SU-DHL-6 (cell line): Measurements from ENCODE around the gene SQOR.
A peak's percentile ranks its signal among the peaks of the same experiment; 100 is the strongest.

Experiments used
- H2AFZ ChIP-seq: fragments of 200-600 bp; sonication (generic); 2 replicates; pipeline ENCODE4 v1.6.1; 2014; ENCODE audit warnings: low read depth, mild to moderate bottlenecking, moderate library complexity, mixed read lengths, antibody characterized with exemption, low read length; ENCODE audit not compliant: severe bottlenecking
- H3F3A ChIP-seq: fragments of 200-600 bp; shearing (Covaris generic); 2 replicates; pipeline ENCODE4 v1.6.0; 2016; ENCODE audit warnings: antibody characterized with exemption, mild to moderate bottlenecking; ENCODE audit not compliant: insufficient read depth
- H3K27ac ChIP-seq: fragments of 200-600 bp; sonication (generic); 2 replicates; pipeline ENCODE4 v1.5.1; 2016; ENCODE audit warnings: low read depth, mild to moderate bottlenecking, low read length, moderate library complexity, mixed read lengths
- H3K27me3 ChIP-seq: fragments of 200-600 bp; sonication (generic), shearing (Covaris generic); 2 replicates; pipeline ENCODE4 v1.6.0; 2014; ENCODE audit warnings: mild to moderate bottlenecking, low read length
- H3K36me3 ChIP-seq: fragments of 200-600 bp; sonication (generic); 2 replicates; pipeline ENCODE4 v1.6.1; 2014; ENCODE audit warnings: mild to moderate bottlenecking, low read length, mixed read lengths
- H3K4me2 ChIP-seq: fragments of 300-600, 200-600 bp; shearing (Covaris generic), sonication (generic); 2 replicates; pipeline ENCODE4 v1.6.0; 2014; ENCODE audit warnings: low read length, low read depth, mild to moderate bottlenecking; ENCODE audit not compliant: poor library complexity, severe bottlenecking
- H3K4me3 ChIP-seq: fragments of 200-600 bp; sonication (generic); 2 replicates; pipeline ENCODE4 v1.5.1; 2014; ENCODE audit warnings: antibody characterized with exemption, low read length, mild to moderate bottlenecking, mixed read lengths; ENCODE audit not compliant: insufficient read depth, poor library complexity, severe bottlenecking
- H3K79me2 ChIP-seq: fragments of 200-600 bp; sonication (generic); 2 replicates; pipeline ENCODE4 v1.6.1; 2014; ENCODE audit warnings: mild to moderate bottlenecking, low read length, moderate library complexity; ENCODE audit not compliant: insufficient read depth
- H3K9ac ChIP-seq: fragments of 200-600 bp; sonication (generic); 2 replicates; pipeline ENCODE4 v1.7.0; 2014; ENCODE audit warnings: mild to moderate bottlenecking, low read length
- H3K9me2 ChIP-seq: fragments of 200-600 bp; sonication (generic); replicated peaks from 2 replicates; pipeline ENCODE4 v1.6.1; 2014; ENCODE audit warnings: low read length; ENCODE audit not compliant: insufficient read depth
- H3K9me3 ChIP-seq: fragments of 200-600 bp; sonication (generic); 2 replicates; pipeline ENCODE4 v1.6.1; 2014; ENCODE audit warnings: low read length, mixed read lengths; ENCODE audit not compliant: insufficient read depth
- H4K20me1 ChIP-seq: fragments of 200-600 bp; sonication (generic); 2 replicates; pipeline ENCODE4 v1.6.1; 2014; ENCODE audit warnings: low read depth, mild to moderate bottlenecking, antibody characterized with exemption, low read length, moderate library complexity, mixed read lengths
- EZH2phosphoT487 ChIP-seq: fragments of 200-600 bp; sonication (generic), shearing (Covaris generic); conservative IDR thresholded peaks from 2 replicates; pipeline ENCODE4 v1.6.1; 2018; ENCODE audit warnings: mild to moderate bottlenecking, antibody characterized with exemption, low read length, moderate library complexity, mixed read lengths
- TF ChIP-seq, protein P1 (sequence below): fragments of 200-600 bp; sonication (generic); IDR thresholded peaks from one replicate; pipeline ENCODE4 v1.5.1; 2017; ENCODE audit warnings: antibody characterized with exemption, mild to moderate bottlenecking, low read length, moderate library complexity; ENCODE audit not compliant: insufficient read depth, poor library complexity, severe bottlenecking

SQOR gene

DNA sequence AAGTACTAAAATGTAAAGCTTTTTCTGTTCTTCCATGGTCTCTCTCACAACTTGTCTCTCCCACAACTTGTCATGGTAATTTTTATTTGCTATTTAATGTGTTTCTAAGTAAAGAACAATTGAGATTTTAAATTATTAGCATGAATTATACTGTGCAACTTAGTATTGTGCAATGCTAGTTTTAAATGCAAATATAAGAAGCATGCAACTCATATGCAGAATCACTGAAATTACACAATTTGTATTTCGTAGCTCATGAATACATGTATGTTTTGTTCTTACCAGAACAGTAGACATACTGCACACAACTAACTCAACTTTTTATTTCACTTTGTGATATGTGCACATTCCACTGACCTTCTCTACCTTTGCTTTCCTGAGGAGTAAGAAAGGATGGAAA, 96.5 kb downstream of the SQOR start:
- Histone ChIP-seq H3K27me3 (no peaks in the 10 kb centered on the region), H2AFZ (no peak overlapping the region), H3K4me3 (no peak overlapping the region), H3K79me2 (no peaks in the 10 kb centered on the region), H3K36me3 (no peaks in the 10 kb centered on the region), H3K9me3 (no peaks in the 10 kb centered on the region), H3K4me2 (no peak overlapping the region), H3F3A (no peaks in the 10 kb centered on the region), H3K27ac (no peak overlapping the region), H4K20me1 (no peaks in the 10 kb centered on the region), H3K9ac (no peak overlapping the region), H3K9me2 (no peaks in the 10 kb centered on the region)
- no peak for TF ChIP-seq EZH2phosphoT487
- TF ChIP-seq, protein P1, sequence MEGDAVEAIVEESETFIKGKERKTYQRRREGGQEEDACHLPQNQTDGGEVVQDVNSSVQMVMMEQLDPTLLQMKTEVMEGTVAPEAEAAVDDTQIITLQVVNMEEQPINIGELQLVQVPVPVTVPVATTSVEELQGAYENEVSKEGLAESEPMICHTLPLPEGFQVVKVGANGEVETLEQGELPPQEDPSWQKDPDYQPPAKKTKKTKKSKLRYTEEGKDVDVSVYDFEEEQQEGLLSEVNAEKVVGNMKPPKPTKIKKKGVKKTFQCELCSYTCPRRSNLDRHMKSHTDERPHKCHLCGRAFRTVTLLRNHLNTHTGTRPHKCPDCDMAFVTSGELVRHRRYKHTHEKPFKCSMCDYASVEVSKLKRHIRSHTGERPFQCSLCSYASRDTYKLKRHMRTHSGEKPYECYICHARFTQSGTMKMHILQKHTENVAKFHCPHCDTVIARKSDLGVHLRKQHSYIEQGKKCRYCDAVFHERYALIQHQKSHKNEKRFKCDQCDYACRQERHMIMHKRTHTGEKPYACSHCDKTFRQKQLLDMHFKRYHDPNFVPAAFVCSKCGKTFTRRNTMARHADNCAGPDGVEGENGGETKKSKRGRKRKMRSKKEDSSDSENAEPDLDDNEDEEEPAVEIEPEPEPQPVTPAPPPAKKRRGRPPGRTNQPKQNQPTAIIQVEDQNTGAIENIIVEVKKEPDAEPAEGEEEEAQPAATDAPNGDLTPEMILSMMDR, result no peak

DNA sequence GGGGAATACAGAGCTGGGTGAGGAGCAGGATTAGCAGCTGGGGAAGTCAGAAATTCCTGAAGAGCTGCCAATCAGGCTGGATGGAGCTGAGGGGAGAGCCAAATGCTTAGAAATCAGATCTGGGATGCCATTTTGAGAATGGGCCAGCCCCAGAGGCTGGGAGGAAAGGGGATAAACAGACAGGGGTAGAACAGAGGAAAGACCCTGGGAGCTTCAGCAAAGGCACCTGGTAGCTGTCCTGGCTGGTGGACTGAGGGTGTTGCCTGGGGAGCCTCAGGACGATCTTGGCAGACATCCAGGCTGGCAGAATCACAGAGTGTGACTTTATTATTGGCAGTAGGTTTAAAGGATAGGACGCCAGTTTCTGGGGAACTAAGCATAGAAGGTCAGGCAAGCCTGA, 97.8 kb downstream of the SQOR start:
- Histone ChIP-seq H3K27ac (no peak overlapping the region), H3K27me3 (no peaks in the 10 kb centered on the region), H3K79me2 (no peaks in the 10 kb centered on the region), H3F3A (no peaks in the 10 kb centered on the region), H3K36me3 (no peaks in the 10 kb centered on the region), H3K4me3 (no peak overlapping the region), H4K20me1 (no peaks in the 10 kb centered on the region), H3K9ac (no peak overlapping the region), H2AFZ (no peak overlapping the region), H3K4me2 (no peak overlapping the region), H3K9me2 (no peaks in the 10 kb centered on the region), H3K9me3 (no peaks in the 10 kb centered on the region)
- TF ChIP-seq, protein P1, result no peak
- TF ChIP-seq EZH2phosphoT487, result no peak

DNA sequence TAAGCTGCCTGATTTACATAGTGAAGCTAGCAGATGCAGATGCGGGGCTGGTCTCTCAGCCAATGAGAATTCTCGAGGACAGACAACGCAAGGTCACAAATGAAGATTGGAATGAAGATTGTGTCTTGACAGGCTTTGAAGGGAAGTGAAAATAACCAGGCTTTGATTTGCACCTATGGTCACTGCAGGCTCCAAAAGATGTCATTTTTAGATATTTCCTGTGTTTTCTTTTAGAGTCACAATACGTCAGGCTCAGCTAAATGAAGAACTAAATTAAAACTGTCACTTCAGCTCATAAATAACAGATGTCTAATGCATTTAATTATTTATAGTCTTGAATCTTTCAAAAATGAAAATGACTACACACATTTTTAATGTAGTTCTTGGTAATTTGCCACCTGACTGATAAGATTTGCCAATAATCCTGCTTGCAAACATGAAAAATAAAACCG, 99.5 kb downstream of the SQOR start:
- Histone ChIP-seq H3K9ac (no peak overlapping the region), H3K27ac (no peak overlapping the region), H3K27me3 (no peaks in the 10 kb centered on the region), H3K9me3 (no peaks in the 10 kb centered on the region), H3K36me3 (no peaks in the 10 kb centered on the region), H3K9me2 (no peaks in the 10 kb centered on the region), H3K4me3 (no peak overlapping the region), H3K79me2 (no peaks in the 10 kb centered on the region), H3K4me2 (peak overlapping the region; percentile 1), H4K20me1 (no peaks in the 10 kb centered on the region), H3F3A (no peaks in the 10 kb centered on the region), H2AFZ (no peak overlapping the region)
- TF ChIP-seq, protein P1, result no peak
- no peak for TF ChIP-seq EZH2phosphoT487
